Fibroblast of lung (primary cell): Measurements from ENCODE around the gene TIMM13.

Experiments used
- EZH2 ChIP-seq: IDR thresholded peaks from 2 replicates; pipeline ENCODE4 v1.5.1; 2012; ENCODE audit warnings: low read length, control low read depth, mild to moderate bottlenecking; ENCODE audit errors: missing control alignments
- TF ChIP-seq, protein P1 (sequence below), 2 donors: IDR thresholded peaks in 1 of 2; conservative IDR thresholded peaks in 1 of 2; 1 replicate in 1 of 2; 2 replicates in 1 of 2; pipeline ENCODE4 v1.5.1; 2011 to 2012; ENCODE audit warnings: low read length in 2 of 2, control low read depth in 1 of 2, inconsistent platforms in 1 of 2, low read depth in 1 of 2, mild to moderate bottlenecking in 1 of 2

DNA sequence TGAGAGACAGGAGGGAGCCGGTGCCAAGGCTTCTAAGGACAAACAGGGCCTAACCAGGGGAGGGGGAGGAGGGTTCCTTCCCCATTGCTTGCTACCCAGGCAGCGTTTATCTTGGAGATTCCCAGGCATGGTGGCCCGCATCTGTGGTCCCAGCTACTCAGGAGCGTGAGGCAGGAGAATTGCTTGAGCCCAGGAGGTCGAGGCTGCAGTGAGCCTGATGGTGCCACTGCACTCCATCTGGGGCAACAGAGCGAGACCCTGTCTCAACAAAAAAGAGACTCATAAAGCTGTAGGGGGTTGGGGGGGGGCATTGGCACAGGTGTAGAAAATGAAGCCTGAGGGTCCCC lies 11.4 kb downstream of the TIMM13 start:
- TF ChIP-seq, protein P1, sequence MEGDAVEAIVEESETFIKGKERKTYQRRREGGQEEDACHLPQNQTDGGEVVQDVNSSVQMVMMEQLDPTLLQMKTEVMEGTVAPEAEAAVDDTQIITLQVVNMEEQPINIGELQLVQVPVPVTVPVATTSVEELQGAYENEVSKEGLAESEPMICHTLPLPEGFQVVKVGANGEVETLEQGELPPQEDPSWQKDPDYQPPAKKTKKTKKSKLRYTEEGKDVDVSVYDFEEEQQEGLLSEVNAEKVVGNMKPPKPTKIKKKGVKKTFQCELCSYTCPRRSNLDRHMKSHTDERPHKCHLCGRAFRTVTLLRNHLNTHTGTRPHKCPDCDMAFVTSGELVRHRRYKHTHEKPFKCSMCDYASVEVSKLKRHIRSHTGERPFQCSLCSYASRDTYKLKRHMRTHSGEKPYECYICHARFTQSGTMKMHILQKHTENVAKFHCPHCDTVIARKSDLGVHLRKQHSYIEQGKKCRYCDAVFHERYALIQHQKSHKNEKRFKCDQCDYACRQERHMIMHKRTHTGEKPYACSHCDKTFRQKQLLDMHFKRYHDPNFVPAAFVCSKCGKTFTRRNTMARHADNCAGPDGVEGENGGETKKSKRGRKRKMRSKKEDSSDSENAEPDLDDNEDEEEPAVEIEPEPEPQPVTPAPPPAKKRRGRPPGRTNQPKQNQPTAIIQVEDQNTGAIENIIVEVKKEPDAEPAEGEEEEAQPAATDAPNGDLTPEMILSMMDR (conservative IDR thresholded peaks at IDR 0.05 in 1 of 2, IDR thresholded peaks at IDR 0.05 in 1 of 2; ENCODE audit: low read depth in 1 of 2, low read length in 2 of 2) = no peak
- no peak for TF ChIP-seq EZH2
